Neural progenitor cell (in vitro differentiated cells): ENCODE data around the gene KIF9. TPM values are rescaled to one million over a fixed set of nuclear protein-coding genes. Genes with fewer than 3 reads are reported as not detected.
"Not testable (repeated sequence)": the region's sequence is repeated elsewhere in the genome, so short reads cannot be mapped to it uniquely, and the experiment has no call there.

Source experiments
- DNase-seq: peaks from one replicate; pipeline ENCODE4 v3.0.0-alpha.2; 2016; ENCODE audit warnings: low spot score
- H2AFZ ChIP-seq: fragments of 200-600 bp; sonication (generic); replicated peaks from 2 replicates; pipeline ENCODE4 v1.6.1; 2016; ENCODE audit warnings: antibody characterized with exemption
- H3F3A ChIP-seq: fragments of 200-600 bp; sonication (generic); 2 replicates; pipeline ENCODE4 v1.6.1; 2016; ENCODE audit warnings: antibody characterized with exemption, low read depth
- H3K27ac ChIP-seq: fragments of 200-600 bp; sonication (generic); 2 replicates; pipeline ENCODE4 v1.5.1; 2016; ENCODE audit warnings: mild to moderate bottlenecking
- H3K27me3 ChIP-seq: fragments of 200-600 bp; sonication (generic); 2 replicates; pipeline ENCODE4 v1.6.1; 2016; ENCODE audit warnings: mild to moderate bottlenecking, moderate library complexity
- H3K36me3 ChIP-seq: fragments of 200-600 bp; sonication (generic); 2 replicates; pipeline ENCODE4 v1.5.1; 2016
- H3K4me1 ChIP-seq: fragments of 200-600 bp; sonication (generic); 2 replicates; pipeline ENCODE4 v1.6.1; 2016; ENCODE audit warnings: mixed run types
- H3K4me2 ChIP-seq: fragments of 200-600 bp; sonication (generic); 2 replicates; pipeline ENCODE4 v1.6.1; 2016
- H3K4me3 ChIP-seq: fragments of 200-600 bp; sonication (generic); 2 replicates; pipeline ENCODE4 v1.5.1; 2016
- H3K79me2 ChIP-seq: fragments of 200-600 bp; sonication (generic); 2 replicates; pipeline ENCODE4 v1.6.1; 2016; ENCODE audit warnings: low read depth
- H3K9ac ChIP-seq: fragments of 200-600 bp; sonication (generic); 2 replicates; pipeline ENCODE4 v1.6.1; 2016
- H3K9me3 ChIP-seq: fragments of 200-600 bp; sonication (generic); 2 replicates; pipeline ENCODE4 v1.5.1; 2016; ENCODE audit warnings: low read depth
- H4K20me1 ChIP-seq: fragments of 200-600 bp; sonication (generic); 2 replicates; pipeline ENCODE4 v1.6.1; 2016; ENCODE audit warnings: low read depth
- H3K27ac Mint-ChIP-seq: 3 replicates; pipeline ENCODE4 v1.8.0; 2021; ENCODE audit warnings: mixed read lengths
- H3K27me3 Mint-ChIP-seq: 2 replicates; pipeline ENCODE4 v1.8.0; 2022; ENCODE audit warnings: low read depth, mild to moderate bottlenecking, inconsistent platforms, moderate library complexity, mixed read lengths; ENCODE audit not compliant: insufficient read depth
- H3K36me3 Mint-ChIP-seq: 3 replicates; pipeline ENCODE4 v1.8.0; 2021; ENCODE audit warnings: mixed read lengths
- H3K4me1 Mint-ChIP-seq: 3 replicates; pipeline ENCODE4 v1.8.0; 2021; ENCODE audit warnings: mixed read lengths
- H3K4me3 Mint-ChIP-seq: 3 replicates; pipeline ENCODE4 v1.8.0; 2021; ENCODE audit warnings: mild to moderate bottlenecking, moderate library complexity, mixed read lengths
- H3K9me3 Mint-ChIP-seq: 3 replicates; pipeline ENCODE4 v1.8.0; 2020; ENCODE audit warnings: mixed read lengths
- EZH2 ChIP-seq: fragments of 200-600 bp; sonication (generic); IDR thresholded peaks from 2 replicates; pipeline ENCODE4 v1.6.1; 2017; ENCODE audit warnings: antibody characterized with exemption, mild to moderate bottlenecking, moderate library complexity
- EZH2phosphoT487 ChIP-seq: fragments of 200-600 bp; sonication (generic); IDR thresholded peaks from 2 replicates; pipeline ENCODE4 v1.6.1; 2017; ENCODE audit warnings: antibody characterized with exemption
- total RNA-seq: library from RNA; depleted of rRNA; stranded (reverse); fragments of >200 nt; gene quantifications from 2 replicates; pipeline ENCODE4 v1.2.3, GENCODE V29; 2015; ENCODE audit warnings: low replicate concordance
- TF ChIP-seq, protein P1 (sequence below): fragments of 200-600 bp; sonication (generic); IDR thresholded peaks from 2 replicates; pipeline ENCODE4 v1.5.1; 2017; ENCODE audit warnings: antibody characterized with exemption, mild to moderate bottlenecking

Gene KIF9
- total RNA-seq, 1 donor from 2014 or later: 6.4 TPM

- Histone ChIP-seq H3K4me3 (no peak overlapping the region), H2AFZ (no peak overlapping the region), H3K36me3 (no peaks in the 10 kb centered on the region), H3K9me3 (no peaks in the 10 kb centered on the region), H3K4me2 (no peak overlapping the region), H3K27ac (no peak overlapping the region), H3K9ac (no peak overlapping the region), H3K79me2 (no peaks in the 10 kb centered on the region), H4K20me1 (no peaks in the 10 kb centered on the region), H3K4me1 (peaks cover 4% of the 10 kb centered on the region), H3F3A (no peaks in the 10 kb centered on the region), H3K27me3 (no peaks in the 10 kb centered on the region)
- peaks cover 3% of the 10 kb centered on the region for H3K27me3 Mint-ChIP-seq
- peaks cover 11% of the 10 kb centered on the region for H3K4me1 Mint-ChIP-seq
- H3K4me3 Mint-ChIP-seq: no peak overlapping the region
- no peak for DNase-seq
- no peaks in the 10 kb centered on the region for H3K9me3 Mint-ChIP-seq
- H3K36me3 Mint-ChIP-seq: no peaks in the 10 kb centered on the region
- H3K27ac Mint-ChIP-seq: no peak overlapping the region
- TF ChIP-seq EZH2phosphoT487 (no peak), EZH2 (no peak)
- TF ChIP-seq, protein P1, sequence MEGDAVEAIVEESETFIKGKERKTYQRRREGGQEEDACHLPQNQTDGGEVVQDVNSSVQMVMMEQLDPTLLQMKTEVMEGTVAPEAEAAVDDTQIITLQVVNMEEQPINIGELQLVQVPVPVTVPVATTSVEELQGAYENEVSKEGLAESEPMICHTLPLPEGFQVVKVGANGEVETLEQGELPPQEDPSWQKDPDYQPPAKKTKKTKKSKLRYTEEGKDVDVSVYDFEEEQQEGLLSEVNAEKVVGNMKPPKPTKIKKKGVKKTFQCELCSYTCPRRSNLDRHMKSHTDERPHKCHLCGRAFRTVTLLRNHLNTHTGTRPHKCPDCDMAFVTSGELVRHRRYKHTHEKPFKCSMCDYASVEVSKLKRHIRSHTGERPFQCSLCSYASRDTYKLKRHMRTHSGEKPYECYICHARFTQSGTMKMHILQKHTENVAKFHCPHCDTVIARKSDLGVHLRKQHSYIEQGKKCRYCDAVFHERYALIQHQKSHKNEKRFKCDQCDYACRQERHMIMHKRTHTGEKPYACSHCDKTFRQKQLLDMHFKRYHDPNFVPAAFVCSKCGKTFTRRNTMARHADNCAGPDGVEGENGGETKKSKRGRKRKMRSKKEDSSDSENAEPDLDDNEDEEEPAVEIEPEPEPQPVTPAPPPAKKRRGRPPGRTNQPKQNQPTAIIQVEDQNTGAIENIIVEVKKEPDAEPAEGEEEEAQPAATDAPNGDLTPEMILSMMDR: no peak
Observed at GRCh38 chr3:47260605-47261004, 22.0 kb downstream of the KIF9 start.

GRCh38 chr3:47259114-47259513 is 23.5 kb downstream of the KIF9 start:
- H3K27ac ChIP-seq: no peak overlapping the region
- H3K27ac Mint-ChIP-seq: no peak overlapping the region
- H3K4me1 ChIP-seq: peaks cover 4% of the 10 kb centered on the region
- no peak overlapping the region for H3K4me3 ChIP-seq
- H2AFZ ChIP-seq: no peak overlapping the region
- H3K27me3 ChIP-seq: no peaks in the 10 kb centered on the region
- H3K27me3 Mint-ChIP-seq: peaks cover 3% of the 10 kb centered on the region
- no peaks in the 10 kb centered on the region for H3K36me3 Mint-ChIP-seq
- no peaks in the 10 kb centered on the region for H4K20me1 ChIP-seq
- DNase-seq: no peak
- no peaks in the 10 kb centered on the region for H3K36me3 ChIP-seq
- H3K9me3 Mint-ChIP-seq: no peaks in the 10 kb centered on the region
- no peaks in the 10 kb centered on the region for H3F3A ChIP-seq
- H3K4me3 Mint-ChIP-seq: no peak overlapping the region
- no peak overlapping the region for H3K4me2 ChIP-seq
- TF ChIP-seq, protein P1: no peak
- no peak for TF ChIP-seq EZH2phosphoT487
- H3K79me2 ChIP-seq: no peaks in the 10 kb centered on the region
- peaks cover 10% of the 10 kb centered on the region for H3K4me1 Mint-ChIP-seq
- H3K9ac ChIP-seq: no peak overlapping the region
- H3K9me3 ChIP-seq: no peaks in the 10 kb centered on the region

DNA sequence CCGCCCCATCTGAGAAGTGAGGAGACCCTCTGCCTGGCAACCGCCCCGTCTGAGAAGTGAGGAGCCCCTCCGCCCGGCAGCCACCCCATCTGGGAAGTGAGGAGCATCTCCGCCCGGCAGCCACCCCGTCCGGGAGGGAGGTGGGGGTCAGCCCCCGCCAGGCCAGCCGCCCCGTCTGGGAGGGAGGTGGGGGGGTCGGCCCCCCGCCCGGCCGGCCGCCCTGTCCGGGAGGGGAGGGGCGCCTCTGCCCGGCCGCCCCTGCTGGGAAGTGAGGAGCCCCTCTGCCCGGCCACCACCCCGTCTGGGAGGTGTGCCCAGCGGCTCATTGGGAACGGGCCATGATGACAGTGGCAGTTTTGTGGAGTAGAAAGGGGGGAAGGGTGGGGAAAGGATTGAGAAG is 26.3 kb downstream of the KIF9 start:
- not testable (repeated sequence) for H3K27me3 Mint-ChIP-seq

GRCh38 chr3:47251689-47252088 is 30.9 kb downstream of the KIF9 start:
- no peak overlapping the region for H3K27ac ChIP-seq
- H3F3A ChIP-seq: no peaks in the 10 kb centered on the region
- no peak overlapping the region for H2AFZ ChIP-seq
- H3K4me3 ChIP-seq: no peak overlapping the region
- H3K27me3 ChIP-seq: no peaks in the 10 kb centered on the region
- no peaks in the 10 kb centered on the region for H3K36me3 Mint-ChIP-seq
- H3K4me1 Mint-ChIP-seq: peaks cover under 1% of the 10 kb centered on the region
- peaks cover 12% of the 10 kb centered on the region for H3K27me3 Mint-ChIP-seq
- H3K36me3 ChIP-seq: no peaks in the 10 kb centered on the region
- no peaks in the 10 kb centered on the region for H3K9me3 Mint-ChIP-seq
- no peak overlapping the region for H3K4me3 Mint-ChIP-seq
- TF ChIP-seq EZH2phosphoT487 (no peak), EZH2 (no peak)
- TF ChIP-seq, protein P1: no peak
- no peaks in the 10 kb centered on the region for H3K9me3 ChIP-seq
- no peak overlapping the region for H3K4me2 ChIP-seq
- no peaks in the 10 kb centered on the region for H3K4me1 ChIP-seq
- no peak overlapping the region for H3K27ac Mint-ChIP-seq
- no peaks in the 10 kb centered on the region for H4K20me1 ChIP-seq
- no peaks in the 10 kb centered on the region for H3K79me2 ChIP-seq
- DNase-seq: no peak
- H3K9ac ChIP-seq: no peak overlapping the region

More for the DNA sequence above, 26.3 kb downstream of the KIF9 start:
- H3K4me3 ChIP-seq, H4K20me1 ChIP-seq, H2AFZ ChIP-seq, H3K27ac Mint-ChIP-seq, H3K4me2 ChIP-seq, H3K4me1 ChIP-seq, H3K9me3 ChIP-seq, H3K4me3 Mint-ChIP-seq, H3K36me3 ChIP-seq, H3K4me1 Mint-ChIP-seq, DNase-seq, H3K9me3 Mint-ChIP-seq, H3F3A ChIP-seq, H3K9ac ChIP-seq, H3K27ac ChIP-seq, H3K79me2 ChIP-seq, H3K27me3 ChIP-seq, H3K36me3 Mint-ChIP-seq: not testable (repeated sequence)

- not testable (repeated sequence) for H3K4me1 ChIP-seq, H3F3A ChIP-seq, H3K36me3 ChIP-seq, H3K4me3 ChIP-seq, DNase-seq, H3K9me3 ChIP-seq, H3K36me3 Mint-ChIP-seq, H3K27me3 ChIP-seq, H3K9ac ChIP-seq, H3K4me2 ChIP-seq, H3K4me1 Mint-ChIP-seq, H3K27ac ChIP-seq, H3K4me3 Mint-ChIP-seq, H3K9me3 Mint-ChIP-seq, H2AFZ ChIP-seq, H4K20me1 ChIP-seq, H3K79me2 ChIP-seq
- H3K27ac Mint-ChIP-seq: peak overlapping the region; percentile 37
- peaks cover 12% of the 10 kb centered on the region for H3K27me3 Mint-ChIP-seq
Observed at GRCh38 chr3:47251085-47251484, 31.5 kb downstream of the KIF9 start.
